ENCODE data around the gene YPEL5.

Gene YPEL5

GRCh38 chr2:30197570-30198192 is 50.9 kb downstream of the YPEL5 start:
- H3K4me3 ChIP-seq (replicated peaks; ENCODE audit: low read depth, low read length) = no peak overlapping the region
- no peak for TF ChIP-seq CTCF (IDR thresholded peaks at IDR 0.05; ENCODE audit: low read depth, low read length, missing control alignments)
- no peak for DNase-seq (ENCODE audit: extremely low read depth, low read depth)

- H3K4me3 ChIP-seq (replicated peaks; ENCODE audit: low read depth, low read length) = no peak overlapping the region
- no peak for TF ChIP-seq CTCF (IDR thresholded peaks at IDR 0.05; ENCODE audit: low read depth, low read length, missing control alignments)
- DNase-seq (ENCODE audit: extremely low read depth, low read depth) = no peak
Measured at GRCh38 chr2:30201990-30202389, 55.2 kb downstream of the YPEL5 start.

- no peak for DNase-seq (ENCODE audit: extremely low read depth, low read depth)
- H3K4me3 ChIP-seq (replicated peaks; ENCODE audit: low read depth, low read length) = no peak overlapping the region
- no peak for TF ChIP-seq CTCF (IDR thresholded peaks at IDR 0.05; ENCODE audit: low read depth, low read length, missing control alignments)
Measured at GRCh38 chr2:30203156-30203555, 56.3 kb downstream of the YPEL5 start.

GRCh38 chr2:30204281-30204680 is 57.5 kb downstream of the YPEL5 start:
- no peak overlapping the region for H3K4me3 ChIP-seq (replicated peaks; ENCODE audit: low read depth, low read length)
- no peak for TF ChIP-seq CTCF (IDR thresholded peaks at IDR 0.05; ENCODE audit: low read depth, low read length, missing control alignments)
- DNase-seq (ENCODE audit: extremely low read depth, low read depth) = no peak

GRCh38 chr2:30205456-30205855 is 58.6 kb downstream of the YPEL5 start:
- no peak overlapping the region for H3K4me3 ChIP-seq (replicated peaks; ENCODE audit: low read depth, low read length)
- no peak for TF ChIP-seq CTCF (IDR thresholded peaks at IDR 0.05; ENCODE audit: low read depth, low read length, missing control alignments)

GRCh38 chr2:30206461-30207430 is 59.9 kb downstream of the YPEL5 start:
- TF ChIP-seq CTCF (IDR thresholded peaks at IDR 0.05; ENCODE audit: low read depth, low read length, missing control alignments) = no peak
- DNase-seq (ENCODE audit: extremely low read depth, low read depth) = no peak
- no peak overlapping the region for H3K4me3 ChIP-seq (replicated peaks; ENCODE audit: low read depth, low read length)

More at GRCh38 chr2:30205456-30205855, 58.6 kb downstream of the YPEL5 start:
- no peak for DNase-seq (ENCODE audit: extremely low read depth, low read depth)
